ENCODE data around the gene OCA2.

Gene OCA2

DNA sequence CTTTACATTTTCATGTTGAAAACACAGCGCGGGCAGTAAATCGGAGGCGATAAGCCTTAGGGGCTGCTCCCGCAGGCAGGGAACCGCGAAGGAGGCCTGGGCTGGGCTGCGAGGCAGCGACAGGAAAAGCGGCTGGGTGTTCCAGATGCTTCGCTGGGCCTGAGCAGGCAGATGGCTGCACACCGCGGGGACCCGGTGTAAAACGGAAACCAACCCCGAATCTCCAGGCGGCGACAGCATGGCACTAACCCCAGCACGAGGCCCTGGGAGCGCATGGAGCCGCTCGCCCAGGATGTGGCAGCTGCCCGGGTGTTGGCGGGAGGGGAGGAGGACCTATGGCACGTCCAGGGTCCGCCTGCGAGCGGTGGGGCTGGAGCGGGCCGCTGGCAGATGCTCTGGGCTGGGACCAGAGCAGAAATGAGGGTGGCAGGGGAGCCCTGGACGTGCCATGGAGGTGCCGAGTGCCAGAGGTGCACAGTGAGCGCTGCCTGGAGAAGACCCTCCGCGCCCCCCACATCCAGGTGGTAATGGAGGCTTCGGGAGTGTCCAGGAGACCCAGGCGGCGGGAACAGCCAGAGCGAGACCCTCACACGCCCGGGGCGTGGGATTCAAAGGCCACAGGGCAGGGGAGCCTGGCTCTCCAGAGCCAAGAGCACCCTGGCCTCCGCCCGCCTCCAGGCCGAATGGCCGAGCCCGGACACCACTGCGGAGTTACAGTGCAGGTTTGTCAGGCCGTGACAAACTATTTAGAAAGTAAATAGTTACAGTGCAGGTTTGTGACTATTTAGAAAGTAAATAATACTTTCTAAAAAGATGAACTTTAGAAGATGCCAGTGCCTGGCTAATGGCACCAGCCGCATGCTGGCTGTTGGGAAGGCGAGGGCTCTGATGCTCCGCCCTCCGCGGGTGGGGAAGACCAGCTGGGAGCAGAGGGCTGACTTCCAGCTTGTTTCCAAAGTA is 293.6 kb downstream of the OCA2 start:
- no peak overlapping the region for H3K4me3 ChIP-seq (ENCODE audit: low read length)
- H3K79me2 ChIP-seq (ENCODE audit: low read length) = no peaks in the 10 kb centered on the region
- H3K27me3 ChIP-seq (ENCODE audit: low read depth, low read length) = no peaks in the 10 kb centered on the region
- TF ChIP-seq EZH2phosphoT487 (IDR thresholded peaks at IDR 0.05; ENCODE audit: low read depth) (no peak), CTCF (IDR thresholded peaks at IDR 0.05; ENCODE audit: low read depth, low read length) (no peak)
- no peaks in the 10 kb centered on the region for H3K9me3 ChIP-seq (ENCODE audit: insufficient read depth, low read length)
- H3K27ac ChIP-seq (ENCODE audit: low read length) = no peak overlapping the region
- no peaks in the 10 kb centered on the region for H3K36me3 ChIP-seq (replicated peaks; ENCODE audit: low read depth, low read length)
- H3K4me1 ChIP-seq (ENCODE audit: low read length) = no peaks in the 10 kb centered on the region
- H4K20me1 ChIP-seq (ENCODE audit: insufficient read depth, low read length) = no peaks in the 10 kb centered on the region
- H3K9ac ChIP-seq (ENCODE audit: low read length) = no peak overlapping the region
- no peak overlapping the region for H3K4me2 ChIP-seq (ENCODE audit: low read length)
- H2AFZ ChIP-seq (ENCODE audit: low read depth, low read length) = no peak overlapping the region

GRCh38 chr15:27804569-27805260 is 294.4 kb downstream of the OCA2 start:
- TF ChIP-seq CTCF (IDR thresholded peaks at IDR 0.05; ENCODE audit: low read depth, low read length) (no peak), EZH2phosphoT487 (IDR thresholded peaks at IDR 0.05; ENCODE audit: low read depth) (no peak)
- H3K27ac ChIP-seq (ENCODE audit: low read length) = no peak overlapping the region
- no peaks in the 10 kb centered on the region for H3K79me2 ChIP-seq (ENCODE audit: low read length)
- H3K4me1 ChIP-seq (ENCODE audit: low read length) = no peaks in the 10 kb centered on the region
- no peaks in the 10 kb centered on the region for H3K36me3 ChIP-seq (replicated peaks; ENCODE audit: low read depth, low read length)
- no peaks in the 10 kb centered on the region for H3K9me3 ChIP-seq (ENCODE audit: insufficient read depth, low read length)
- no peak overlapping the region for H3K4me2 ChIP-seq (ENCODE audit: low read length)
- H2AFZ ChIP-seq (ENCODE audit: low read depth, low read length) = no peak overlapping the region
- H3K27me3 ChIP-seq (ENCODE audit: low read depth, low read length) = no peaks in the 10 kb centered on the region
- H4K20me1 ChIP-seq (ENCODE audit: insufficient read depth, low read length) = no peaks in the 10 kb centered on the region
- no peak overlapping the region for H3K9ac ChIP-seq (ENCODE audit: low read length)
- H3K4me3 ChIP-seq (ENCODE audit: low read length) = no peak overlapping the region

DNA sequence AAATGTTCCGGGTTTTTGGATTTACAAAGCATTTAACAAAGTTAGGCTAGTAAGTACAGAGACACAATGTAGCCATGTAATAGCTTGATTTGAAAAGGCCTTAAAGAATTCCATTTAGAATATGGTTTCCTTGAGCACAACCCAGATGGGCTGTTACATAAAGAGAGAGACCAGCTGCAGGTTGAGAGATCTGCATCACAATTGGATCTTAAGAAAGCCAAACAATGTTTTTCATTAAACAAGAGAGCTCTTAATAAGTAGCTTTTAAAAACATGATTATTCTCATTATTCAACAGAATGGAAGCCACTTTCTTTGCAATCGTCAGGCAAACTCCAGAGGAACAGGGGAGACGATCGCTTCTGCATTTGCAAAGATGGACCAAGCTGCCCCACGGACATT is 300.3 kb downstream of the OCA2 start:
- no peaks in the 10 kb centered on the region for H3K79me2 ChIP-seq (ENCODE audit: low read length)
- H3K9ac ChIP-seq (ENCODE audit: low read length) = no peak overlapping the region
- H3K4me3 ChIP-seq (ENCODE audit: low read length) = no peak overlapping the region
- H3K9me3 ChIP-seq (ENCODE audit: insufficient read depth, low read length) = no peaks in the 10 kb centered on the region
- TF ChIP-seq EZH2phosphoT487 (IDR thresholded peaks at IDR 0.05; ENCODE audit: low read depth) = no peak
- TF ChIP-seq CTCF (IDR thresholded peaks at IDR 0.05; ENCODE audit: low read depth, low read length) = no peak
- no peaks in the 10 kb centered on the region for H3K27me3 ChIP-seq (ENCODE audit: low read depth, low read length)
- H3K4me2 ChIP-seq (ENCODE audit: low read length) = no peak overlapping the region
- no peak overlapping the region for H3K27ac ChIP-seq (ENCODE audit: low read length)
- H4K20me1 ChIP-seq (ENCODE audit: insufficient read depth, low read length) = no peaks in the 10 kb centered on the region
- H3K4me1 ChIP-seq (ENCODE audit: low read length) = no peaks in the 10 kb centered on the region
- no peak overlapping the region for H2AFZ ChIP-seq (ENCODE audit: low read depth, low read length)
- no peaks in the 10 kb centered on the region for H3K36me3 ChIP-seq (replicated peaks; ENCODE audit: low read depth, low read length)

DNA sequence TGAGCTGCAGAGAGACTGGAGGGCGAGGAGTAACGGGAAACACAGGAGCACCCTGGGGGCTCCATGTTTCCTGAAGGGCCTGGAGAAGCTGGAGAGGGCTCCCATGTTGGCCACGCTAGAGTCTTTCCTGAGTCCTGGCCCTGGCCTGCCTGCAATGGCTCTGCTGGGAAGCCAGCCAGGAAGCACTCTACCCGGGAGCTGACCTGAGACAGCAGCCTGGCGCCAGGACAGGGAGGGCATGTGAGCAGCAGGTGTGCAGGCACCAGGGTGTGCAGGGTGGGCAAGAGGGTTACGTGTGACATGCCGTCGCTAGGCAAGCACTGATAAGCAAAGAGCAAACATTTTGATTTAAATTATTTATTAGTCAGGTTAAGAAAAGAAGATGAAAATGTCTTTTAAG is 301.4 kb downstream of the OCA2 start:
- no peak overlapping the region for H3K9ac ChIP-seq (ENCODE audit: low read length)
- TF ChIP-seq CTCF (IDR thresholded peaks at IDR 0.05; ENCODE audit: low read depth, low read length) = no peak
- no peak for TF ChIP-seq EZH2phosphoT487 (IDR thresholded peaks at IDR 0.05; ENCODE audit: low read depth)
- H3K36me3 ChIP-seq (replicated peaks; ENCODE audit: low read depth, low read length) = no peaks in the 10 kb centered on the region
- H3K27ac ChIP-seq (ENCODE audit: low read length) = no peak overlapping the region
- H4K20me1 ChIP-seq (ENCODE audit: insufficient read depth, low read length) = no peaks in the 10 kb centered on the region
- no peak overlapping the region for H3K4me2 ChIP-seq (ENCODE audit: low read length)
- no peak overlapping the region for H3K4me3 ChIP-seq (ENCODE audit: low read length)
- no peaks in the 10 kb centered on the region for H3K9me3 ChIP-seq (ENCODE audit: insufficient read depth, low read length)
- no peaks in the 10 kb centered on the region for H3K79me2 ChIP-seq (ENCODE audit: low read length)
- no peaks in the 10 kb centered on the region for H3K4me1 ChIP-seq (ENCODE audit: low read length)
- H2AFZ ChIP-seq (ENCODE audit: low read depth, low read length) = no peak overlapping the region
- no peaks in the 10 kb centered on the region for H3K27me3 ChIP-seq (ENCODE audit: low read depth, low read length)
